PFSK-1 (cell line): ENCODE data around the gene NCF2.

Source experiments
- FOXP2 ChIP-seq: optimal IDR thresholded peaks from 2 replicates; pipeline ENCODE3; 2011; ENCODE audit warnings: borderline replicate concordance, control low read depth, inconsistent platforms; ENCODE audit not compliant: insufficient read depth; ENCODE audit errors: extremely low read length, extremely low read depth
- POLR2AphosphoS5 ChIP-seq: IDR thresholded peaks from 2 replicates; pipeline ENCODE4 v1.6.1; 2012; ENCODE audit warnings: low read depth, mild to moderate bottlenecking, control low read depth, low read length, moderate library complexity
- SIN3A ChIP-seq: IDR thresholded peaks from 2 replicates; pipeline ENCODE4 v1.6.1; 2012; ENCODE audit warnings: mild to moderate bottlenecking, low read length, moderate library complexity, borderline replicate concordance; ENCODE audit not compliant: insufficient read depth
- TAF1 ChIP-seq: IDR thresholded peaks from 2 replicates; pipeline ENCODE4 v1.6.1; 2012; ENCODE audit warnings: low read length, control low read depth, borderline replicate concordance; ENCODE audit not compliant: insufficient read depth
- TF ChIP-seq, protein P1 (sequence below), 2 experiments: IDR thresholded peaks; 2 replicates each; pipeline versions ENCODE4 v1.6.1 to v1.8.0; 2011 to 2012; ENCODE audit warnings: low read depth in 2 of 2, low read length in 2 of 2, control low read depth in 1 of 2, inconsistent platforms in 1 of 2, mild to moderate bottlenecking in 1 of 2, moderate library complexity in 1 of 2; ENCODE audit not compliant: insufficient read depth in 1 of 2

The NCF2 gene

DNA sequence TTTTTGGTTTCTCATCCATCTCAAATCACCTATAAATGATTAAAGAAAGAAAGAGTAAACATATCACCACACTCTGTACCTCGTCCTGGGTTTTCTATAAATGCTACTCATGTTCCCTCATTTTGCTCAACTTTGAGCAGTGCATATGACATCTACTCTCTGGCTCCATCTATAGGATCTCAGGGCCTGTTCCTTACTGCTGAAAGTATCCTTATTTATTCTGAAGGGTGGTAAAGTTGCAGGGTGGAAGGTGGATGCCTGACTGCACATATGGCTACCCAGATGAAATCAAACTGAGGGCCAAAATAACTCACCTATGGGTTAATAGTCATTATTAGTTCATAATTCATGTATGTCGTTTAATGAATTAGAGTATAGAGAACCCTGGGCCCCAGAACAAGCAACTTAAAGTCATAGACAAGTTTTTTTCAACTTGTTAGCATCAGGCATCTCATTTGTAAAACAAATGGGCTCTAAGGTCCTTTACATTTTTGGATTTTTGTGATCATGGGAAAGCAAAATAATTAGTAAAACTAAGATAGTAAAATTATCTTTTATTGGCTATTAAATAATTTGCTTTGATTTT lies 46.5 kb downstream of the NCF2 start:
- TF ChIP-seq, protein P1, sequence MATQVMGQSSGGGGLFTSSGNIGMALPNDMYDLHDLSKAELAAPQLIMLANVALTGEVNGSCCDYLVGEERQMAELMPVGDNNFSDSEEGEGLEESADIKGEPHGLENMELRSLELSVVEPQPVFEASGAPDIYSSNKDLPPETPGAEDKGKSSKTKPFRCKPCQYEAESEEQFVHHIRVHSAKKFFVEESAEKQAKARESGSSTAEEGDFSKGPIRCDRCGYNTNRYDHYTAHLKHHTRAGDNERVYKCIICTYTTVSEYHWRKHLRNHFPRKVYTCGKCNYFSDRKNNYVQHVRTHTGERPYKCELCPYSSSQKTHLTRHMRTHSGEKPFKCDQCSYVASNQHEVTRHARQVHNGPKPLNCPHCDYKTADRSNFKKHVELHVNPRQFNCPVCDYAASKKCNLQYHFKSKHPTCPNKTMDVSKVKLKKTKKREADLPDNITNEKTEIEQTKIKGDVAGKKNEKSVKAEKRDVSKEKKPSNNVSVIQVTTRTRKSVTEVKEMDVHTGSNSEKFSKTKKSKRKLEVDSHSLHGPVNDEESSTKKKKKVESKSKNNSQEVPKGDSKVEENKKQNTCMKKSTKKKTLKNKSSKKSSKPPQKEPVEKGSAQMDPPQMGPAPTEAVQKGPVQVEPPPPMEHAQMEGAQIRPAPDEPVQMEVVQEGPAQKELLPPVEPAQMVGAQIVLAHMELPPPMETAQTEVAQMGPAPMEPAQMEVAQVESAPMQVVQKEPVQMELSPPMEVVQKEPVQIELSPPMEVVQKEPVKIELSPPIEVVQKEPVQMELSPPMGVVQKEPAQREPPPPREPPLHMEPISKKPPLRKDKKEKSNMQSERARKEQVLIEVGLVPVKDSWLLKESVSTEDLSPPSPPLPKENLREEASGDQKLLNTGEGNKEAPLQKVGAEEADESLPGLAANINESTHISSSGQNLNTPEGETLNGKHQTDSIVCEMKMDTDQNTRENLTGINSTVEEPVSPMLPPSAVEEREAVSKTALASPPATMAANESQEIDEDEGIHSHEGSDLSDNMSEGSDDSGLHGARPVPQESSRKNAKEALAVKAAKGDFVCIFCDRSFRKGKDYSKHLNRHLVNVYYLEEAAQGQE (IDR thresholded peaks at IDR 0.05; ENCODE audit: insufficient read depth in 1 of 2, low read depth in 2 of 2, low read length in 2 of 2) = no peak
- TF ChIP-seq SIN3A = no peak
- TF ChIP-seq FOXP2 = no peak
- no peak for TF ChIP-seq POLR2AphosphoS5
- no peak for TF ChIP-seq TAF1

DNA sequence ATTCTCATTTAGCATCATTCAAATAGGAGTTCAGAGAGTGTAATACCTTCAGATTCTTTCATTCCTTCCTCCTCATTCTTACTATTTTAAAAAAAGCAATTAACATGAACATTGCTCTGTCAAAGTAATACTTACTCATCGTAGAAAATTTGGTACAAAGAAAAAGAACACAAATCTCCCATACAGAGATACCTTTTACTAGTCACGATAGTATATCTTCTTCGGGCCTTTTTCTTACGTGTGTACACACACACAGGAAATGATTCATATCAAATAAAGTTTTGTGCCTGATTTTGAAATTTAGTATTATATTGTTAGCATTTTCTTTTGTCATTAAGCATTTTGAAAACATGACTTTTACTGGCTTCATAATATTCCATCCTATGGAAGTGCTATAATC lies 52.9 kb downstream of the NCF2 start:
- TF ChIP-seq TAF1 (no peak), SIN3A (no peak)
- TF ChIP-seq, protein P1 (IDR thresholded peaks at IDR 0.05; ENCODE audit: insufficient read depth in 1 of 2, low read depth in 2 of 2, low read length in 2 of 2) = no peak

DNA sequence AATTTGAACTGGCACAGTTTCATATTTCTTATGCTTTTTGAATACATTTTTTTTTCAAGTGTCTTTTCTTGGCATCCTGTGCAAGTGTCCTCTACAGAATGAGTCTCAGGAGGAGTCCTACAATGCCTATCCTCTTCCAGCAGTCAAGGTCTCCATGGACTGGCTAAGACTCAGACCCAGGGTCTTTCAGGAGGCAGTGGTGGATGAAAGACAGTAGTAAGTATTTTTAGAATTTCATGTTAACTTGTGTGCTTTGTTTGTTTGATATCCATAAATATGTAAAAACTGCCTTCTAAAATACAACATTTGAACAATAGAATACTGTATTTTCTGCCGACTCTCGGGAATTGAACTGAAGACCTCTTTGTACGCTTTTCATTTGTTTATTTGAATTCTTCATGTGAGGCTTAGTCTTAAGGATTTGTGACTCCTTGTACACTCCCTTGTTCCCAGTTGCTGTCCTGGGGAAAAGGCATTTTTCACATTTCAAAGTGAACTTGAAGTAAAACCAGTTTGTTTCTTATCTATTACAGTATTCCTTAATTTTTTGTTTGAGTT lies 56.6 kb downstream of the NCF2 start:
- no peak for TF ChIP-seq POLR2AphosphoS5
- TF ChIP-seq TAF1 = no peak
- TF ChIP-seq SIN3A = no peak
- TF ChIP-seq, protein P1 (IDR thresholded peaks at IDR 0.05; ENCODE audit: insufficient read depth in 1 of 2, low read depth in 2 of 2, low read length in 2 of 2) = no peak
- TF ChIP-seq FOXP2 = no peak

DNA sequence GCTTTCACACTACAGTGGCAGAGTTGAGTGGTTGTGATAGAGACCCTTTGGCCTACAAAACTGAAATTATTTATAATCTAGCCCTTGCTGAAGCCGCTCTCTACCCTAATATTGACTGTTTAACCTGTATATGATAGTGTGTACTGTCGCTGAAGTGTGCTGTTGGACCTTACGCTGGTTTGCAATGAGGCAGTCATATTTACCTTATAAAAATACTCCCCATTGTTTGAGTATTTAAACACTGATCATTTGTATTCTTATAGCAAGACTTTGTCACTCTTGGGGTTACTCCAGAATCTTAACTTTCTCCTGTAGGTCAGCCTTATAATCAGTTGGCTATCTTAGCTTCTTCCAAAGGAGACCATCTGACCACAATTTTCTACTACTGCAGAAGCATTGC lies 61.7 kb downstream of the NCF2 start:
- TF ChIP-seq, protein P1 (IDR thresholded peaks at IDR 0.05; ENCODE audit: insufficient read depth in 1 of 2, low read depth in 2 of 2, low read length in 2 of 2) = no peak
- TF ChIP-seq TAF1 (no peak), POLR2AphosphoS5 (no peak), FOXP2 (no peak), SIN3A (no peak)
